ENCODE data around the gene ATP10A.

DNA sequence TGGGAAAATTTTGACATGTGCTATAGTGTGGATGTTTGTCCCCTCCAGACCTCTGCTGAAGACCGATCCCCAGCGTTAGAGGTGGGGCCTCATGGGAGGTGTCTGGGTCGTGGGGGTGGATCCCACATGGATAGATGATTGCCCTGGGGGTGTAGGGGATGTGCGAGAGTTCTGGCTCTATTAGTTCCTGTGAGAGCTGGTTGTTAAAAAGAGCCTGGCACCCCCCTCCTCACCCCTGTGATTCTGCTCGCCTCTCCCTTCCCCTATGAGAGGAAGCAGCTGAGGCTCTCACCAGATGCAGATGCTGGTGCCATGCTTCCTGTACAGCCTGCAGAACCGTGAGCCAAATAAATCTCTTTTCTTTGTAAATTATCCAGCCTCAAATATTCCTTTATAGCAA is 67.4 kb downstream of the ATP10A start:
- TF ChIP-seq POLR2A (IDR thresholded peaks at IDR 0.05; ENCODE audit: low read length), result no peak
- no peak for TF ChIP-seq GATA1 (IDR thresholded peaks at IDR 0.05; ENCODE audit: low read depth, low read length)

Data from erythroblast (primary cell).